Measurements from ENCODE around the gene ZNF592. TPM values are rescaled to one million over a fixed set of nuclear protein-coding genes. Genes with fewer than 3 reads are reported as not detected.

ZNF592 gene
- total RNA-seq, 1 experiment from 2014 or later, result 34.6 TPM

GRCh38 chr15:84790676-84791075 is 42.3 kb downstream of the ZNF592 start:
- no CpG with 5 or more reads among the region's 4 CpGs for WGBS (ENCODE audit: extremely low coverage, insufficient read length, low lambda C conversion rate)
- DNase-seq, result no peak
- no peak overlapping the region for H4K5ac ChIP-seq (ENCODE audit: insufficient read length, low read depth, low read length)

More at GRCh38 chr15:84790676-84791075, 42.3 kb downstream of the ZNF592 start:
- H3K14ac ChIP-seq (ENCODE audit: insufficient read depth, low read length), result no peak overlapping the region
- peaks cover 6 to 9% of the 10 kb centered on the region in 2 experiments for H3K4me1 Mint-ChIP-seq
- no peak overlapping the region for H3K18ac ChIP-seq (ENCODE audit: insufficient read length, low read depth, low read length)
- no peak overlapping the region for H3K4me3 Mint-ChIP-seq
- no peaks in the 10 kb centered on the region for H3K23me2 ChIP-seq (ENCODE audit: insufficient read length, low read depth, low read length, poor library complexity, severe bottlenecking)
- H3K27ac Mint-ChIP-seq, result no peak overlapping the region; a peak in 1 of 7 replicates
- H4K91ac ChIP-seq (ENCODE audit: insufficient read length, low read depth, low read length), result no peak overlapping the region
- H3K4me1 ChIP-seq (ENCODE audit: insufficient read depth, low read length), result no peaks in the 10 kb centered on the region
- H3K27ac ChIP-seq (ENCODE audit: insufficient read length, low read depth, low read length), result no peak overlapping the region
- H3K56ac ChIP-seq (ENCODE audit: insufficient read length, low read depth, low read length), result no peak overlapping the region
- no peaks in the 10 kb centered on the region for H4K20me1 ChIP-seq (ENCODE audit: control insufficient read depth, insufficient read depth, insufficient read length)
- H3K4ac ChIP-seq (ENCODE audit: low read depth, low read length), result no peak overlapping the region
- no peaks in the 10 kb centered on the region for H3K27me3 Mint-ChIP-seq (ENCODE audit: low read depth)
- no peaks in the 10 kb centered on the region for H3K27me3 ChIP-seq (ENCODE audit: insufficient read depth, low read length)
- H2BK12ac ChIP-seq (ENCODE audit: insufficient read length, low read depth, low read length), result no peak overlapping the region
- no peak overlapping the region for H3T11ph ChIP-seq (ENCODE audit: low read length)
- no peaks in the 10 kb centered on the region for H3K9me3 ChIP-seq (ENCODE audit: control insufficient read depth, low read depth, low read length)
- H2AK5ac ChIP-seq (ENCODE audit: insufficient read length, low read length), result no peak overlapping the region
- H2BK120ac ChIP-seq (ENCODE audit: low read depth, low read length, poor library complexity, severe bottlenecking), result no peak overlapping the region
- H2BK20ac ChIP-seq (ENCODE audit: low read depth, low read length, poor library complexity, severe bottlenecking), result no peak overlapping the region
- no peaks in the 10 kb centered on the region for H3K79me2 ChIP-seq (ENCODE audit: insufficient read depth, low read length)
- H2BK15ac ChIP-seq (ENCODE audit: low read depth, low read length), result no peak overlapping the region
- peaks cover 8 to 45% (median 17%) of the 10 kb centered on the region in 3 experiments; a peak in 6 of 7 replicates for H3K36me3 Mint-ChIP-seq (ENCODE audit: insufficient read depth in 1 of 3, low read depth in 3 of 3)
- no peak overlapping the region for H2AFZ ChIP-seq (ENCODE audit: low read length)
- no peak overlapping the region for H2BK5ac ChIP-seq (ENCODE audit: insufficient read length, low read length)
- H4K8ac ChIP-seq (replicated peaks; ENCODE audit: insufficient read length, low read depth, low read length), result no peak overlapping the region
- no peak overlapping the region for H3K23ac ChIP-seq (ENCODE audit: insufficient read length, low read depth, low read length)
- H3K79me1 ChIP-seq (ENCODE audit: insufficient read depth, low read depth, low read length, poor library complexity, severe bottlenecking), result peaks cover 7% of the 10 kb centered on the region
- H3K4me2 ChIP-seq (ENCODE audit: insufficient read depth, insufficient read length, low read length), result no peak overlapping the region
- TF ChIP-seq, protein P1, sequence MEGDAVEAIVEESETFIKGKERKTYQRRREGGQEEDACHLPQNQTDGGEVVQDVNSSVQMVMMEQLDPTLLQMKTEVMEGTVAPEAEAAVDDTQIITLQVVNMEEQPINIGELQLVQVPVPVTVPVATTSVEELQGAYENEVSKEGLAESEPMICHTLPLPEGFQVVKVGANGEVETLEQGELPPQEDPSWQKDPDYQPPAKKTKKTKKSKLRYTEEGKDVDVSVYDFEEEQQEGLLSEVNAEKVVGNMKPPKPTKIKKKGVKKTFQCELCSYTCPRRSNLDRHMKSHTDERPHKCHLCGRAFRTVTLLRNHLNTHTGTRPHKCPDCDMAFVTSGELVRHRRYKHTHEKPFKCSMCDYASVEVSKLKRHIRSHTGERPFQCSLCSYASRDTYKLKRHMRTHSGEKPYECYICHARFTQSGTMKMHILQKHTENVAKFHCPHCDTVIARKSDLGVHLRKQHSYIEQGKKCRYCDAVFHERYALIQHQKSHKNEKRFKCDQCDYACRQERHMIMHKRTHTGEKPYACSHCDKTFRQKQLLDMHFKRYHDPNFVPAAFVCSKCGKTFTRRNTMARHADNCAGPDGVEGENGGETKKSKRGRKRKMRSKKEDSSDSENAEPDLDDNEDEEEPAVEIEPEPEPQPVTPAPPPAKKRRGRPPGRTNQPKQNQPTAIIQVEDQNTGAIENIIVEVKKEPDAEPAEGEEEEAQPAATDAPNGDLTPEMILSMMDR (conservative IDR thresholded peaks at IDR 0.05), result no peak
- H3K9ac ChIP-seq (ENCODE audit: extremely low read depth, insufficient read length, low read length), result no peak overlapping the region
- H3K9me3 Mint-ChIP-seq, result no peaks in the 10 kb centered on the region

All from H9 (cell line).